Measurements from ENCODE around the gene PDIK1L.

Gene PDIK1L

GRCh38 chr1:26111530-26112406, at the start of gene PDIK1L:
Gene PDIK1L, plus strand, starts transcription at chr1:26111824. Its CDS starts 2,485 bp downstream, at chr1:26114309.
- DNase-seq (ENCODE audit: low spot score), result peak; percentile 95

- DNase-seq (ENCODE audit: low spot score), result no peak
Observed at GRCh38 chr1:26064553-26064952, 47.1 kb upstream of the PDIK1L start.

- DNase-seq (ENCODE audit: low spot score), result no peak
Observed at GRCh38 chr1:26066160-26066559, 45.5 kb upstream of the PDIK1L start.

GRCh38 chr1:26066857-26067256, 44.8 kb upstream of the PDIK1L start:
- no peak for DNase-seq (ENCODE audit: low spot score)

GRCh38 chr1:26067432-26067911, 44.2 kb upstream of the PDIK1L start, which contains the start of gene TRIM63:
Gene TRIM63, minus strand, starts transcription at chr1:26067630. Its CDS starts 136 bp downstream, at chr1:26067494.
- no peak for DNase-seq (ENCODE audit: low spot score)

- DNase-seq (ENCODE audit: low spot score), result no peak
Observed at GRCh38 chr1:26069941-26070295, 41.7 kb upstream of the PDIK1L start.

- no peak for DNase-seq (ENCODE audit: low spot score)
Observed at GRCh38 chr1:26070296-26070962, 41.2 kb upstream of the PDIK1L start.

GRCh38 chr1:26070963-26071342, 40.7 kb upstream of the PDIK1L start:
- no peak for DNase-seq (ENCODE audit: low spot score)

- DNase-seq (ENCODE audit: low spot score), result no peak
Observed at GRCh38 chr1:26072305-26072704, 39.3 kb upstream of the PDIK1L start.

- DNase-seq (ENCODE audit: low spot score), result no peak
Observed at GRCh38 chr1:26075421-26076144, 36.0 kb upstream of the PDIK1L start.

- DNase-seq (ENCODE audit: low spot score), result no peak
Observed at GRCh38 chr1:26077524-26077923, 34.1 kb upstream of the PDIK1L start.

- DNase-seq (ENCODE audit: low spot score), result no peak
Observed at GRCh38 chr1:26078286-26079177, 33.1 kb upstream of the PDIK1L start.

- no peak for DNase-seq (ENCODE audit: low spot score)
Observed at GRCh38 chr1:26079178-26079563, 32.5 kb upstream of the PDIK1L start.

- DNase-seq (ENCODE audit: low spot score), result no peak
Observed at GRCh38 chr1:26079960-26080814, 31.4 kb upstream of the PDIK1L start.

- no peak for DNase-seq (ENCODE audit: low spot score)
Observed at GRCh38 chr1:26081267-26082019, 30.2 kb upstream of the PDIK1L start.

- DNase-seq (ENCODE audit: low spot score), result no peak
Observed at GRCh38 chr1:26082020-26082350, 29.6 kb upstream of the PDIK1L start.

- DNase-seq (ENCODE audit: low spot score), result no peak
Observed at GRCh38 chr1:26083208-26083607, 28.4 kb upstream of the PDIK1L start.

- no peak for DNase-seq (ENCODE audit: low spot score)
Observed at GRCh38 chr1:26084091-26084561, 27.5 kb upstream of the PDIK1L start.

GRCh38 chr1:26084844-26085243, 26.8 kb upstream of the PDIK1L start:
- DNase-seq (ENCODE audit: low spot score), result no peak

- no peak for DNase-seq (ENCODE audit: low spot score)
Observed at GRCh38 chr1:26089125-26089524, 22.5 kb upstream of the PDIK1L start.

Measured in D341Med (cell line).